HG03066 (cell line): Measurements from ENCODE around the gene MANBA.

ENCODE experiments used
- ATAC-seq: cut with Tn5 transposase; IDR thresholded peaks from one replicate; pipeline ENCODE4 v1.9.1; 2021; ENCODE audit warnings: low read depth; ENCODE audit not compliant: unreplicated experiment

MANBA gene

DNA sequence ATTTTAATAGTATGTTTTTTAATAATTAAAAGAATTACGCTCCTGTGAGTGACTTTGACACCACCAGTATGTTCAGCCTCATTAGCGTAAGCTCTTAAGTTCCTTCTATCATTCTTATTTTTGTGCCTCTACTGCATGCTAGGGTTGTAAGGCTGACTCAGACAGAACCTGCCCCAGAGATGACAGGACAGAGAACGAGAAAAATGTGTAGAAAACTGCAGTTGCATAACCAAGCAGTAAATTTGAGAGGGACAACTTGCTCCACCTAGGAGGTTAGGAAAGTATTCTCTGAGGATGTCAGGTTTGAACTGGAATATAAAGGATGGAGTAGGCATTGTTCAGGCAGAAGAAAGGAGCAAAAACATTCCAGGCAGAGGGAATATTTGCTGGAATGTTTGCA lies 160.9 kb downstream of the MANBA start:
- no peak for ATAC-seq

DNA sequence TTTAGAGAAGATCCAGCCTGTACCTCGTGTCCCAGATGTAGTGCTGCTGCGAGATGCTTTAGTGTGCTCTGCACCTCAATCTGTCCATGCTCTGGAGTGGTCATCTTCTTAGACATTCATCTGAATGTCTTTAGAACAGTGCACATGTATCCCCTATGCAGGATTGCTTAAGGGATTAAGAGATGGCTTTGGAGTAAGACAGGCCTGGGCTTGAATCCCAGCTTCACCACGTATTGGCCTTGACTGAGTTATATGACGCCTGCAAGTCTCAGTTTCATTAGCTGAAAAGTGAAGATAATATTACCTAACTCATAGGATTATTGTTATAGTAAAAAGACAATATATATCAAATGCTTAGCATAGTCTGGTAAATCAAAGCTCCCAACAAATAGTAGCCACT lies 161.3 kb downstream of the MANBA start:
- ATAC-seq: no peak

DNA sequence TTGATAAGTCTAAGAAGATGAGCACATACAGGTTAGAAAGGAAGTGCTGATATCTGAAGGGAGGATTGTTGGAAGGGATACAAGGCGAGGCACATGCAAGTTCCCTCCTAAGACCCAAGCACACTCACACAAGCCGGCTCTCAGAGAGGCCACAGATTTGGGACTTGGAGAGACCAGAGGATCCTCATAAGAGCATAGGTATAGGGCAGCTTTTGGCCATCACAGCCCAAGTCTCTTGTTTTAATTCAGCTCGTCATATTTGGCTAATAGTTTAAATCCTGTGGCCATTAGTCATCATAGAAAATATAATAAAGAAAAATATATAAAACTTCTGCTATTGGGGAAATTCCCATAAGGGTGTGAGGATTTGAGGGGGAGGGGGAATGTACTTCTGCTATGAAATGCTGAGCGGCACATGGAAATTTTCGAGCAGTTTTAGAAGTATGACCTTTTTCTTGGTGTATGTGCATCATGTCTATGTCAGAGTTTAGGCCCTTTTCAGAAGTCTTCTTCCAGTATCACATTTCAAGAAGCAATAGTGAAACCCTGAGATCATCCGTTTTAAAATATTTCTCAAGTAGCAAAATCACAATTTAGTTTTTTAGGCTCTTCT lies 161.9 kb downstream of the MANBA start:
- peak; percentile 39 for ATAC-seq

DNA sequence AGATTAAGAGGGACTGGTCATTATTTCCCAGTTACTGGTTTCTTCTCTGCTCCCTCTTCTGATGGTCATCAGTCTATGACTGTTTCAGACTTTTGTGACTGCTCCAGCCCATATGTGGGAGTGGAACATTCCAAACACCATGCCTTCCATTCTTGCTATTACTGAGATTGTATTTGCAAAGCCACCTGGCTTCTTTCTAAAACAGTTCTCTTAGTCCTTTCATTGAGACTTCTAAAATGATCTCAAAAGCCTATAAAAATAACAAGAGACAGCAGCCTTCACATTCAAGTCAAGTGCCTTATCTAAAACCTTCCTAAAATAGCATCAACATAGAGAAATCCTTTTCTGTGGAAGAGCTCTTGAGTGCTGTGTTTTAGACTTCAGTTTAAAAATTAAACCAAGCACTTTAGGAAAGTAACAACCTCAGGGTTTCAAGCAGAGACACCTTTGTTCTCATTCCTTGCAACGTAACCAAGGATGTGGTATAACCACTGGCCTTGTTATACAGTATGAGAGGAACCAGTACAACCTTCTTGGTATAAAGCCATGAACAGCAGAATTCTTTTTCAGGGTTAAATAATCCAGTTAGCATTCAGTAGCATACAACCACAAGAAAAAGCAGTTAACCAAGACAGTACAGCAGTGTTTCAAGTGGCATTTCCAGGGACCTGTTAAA lies 162.5 kb downstream of the MANBA start:
- ATAC-seq: peak; percentile 71

DNA sequence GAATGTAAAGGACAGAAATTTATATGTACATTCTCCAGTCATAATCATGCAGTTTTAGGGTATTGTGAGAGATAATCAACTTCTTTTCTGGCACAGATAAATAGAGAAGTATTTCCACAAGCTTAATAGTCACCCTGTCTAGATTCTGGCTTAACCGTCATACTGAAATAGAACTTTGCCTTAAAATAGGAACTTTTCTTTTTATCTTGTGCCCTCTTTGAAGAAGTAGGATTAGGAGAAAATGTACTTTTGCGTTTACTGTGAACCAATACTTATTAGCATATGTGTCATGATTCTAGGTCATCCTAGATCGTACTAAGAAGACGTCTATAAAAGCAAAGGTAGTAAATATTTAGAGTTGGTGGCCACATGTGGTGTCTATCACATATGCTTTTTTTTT lies 164.2 kb downstream of the MANBA start:
- no peak for ATAC-seq

DNA sequence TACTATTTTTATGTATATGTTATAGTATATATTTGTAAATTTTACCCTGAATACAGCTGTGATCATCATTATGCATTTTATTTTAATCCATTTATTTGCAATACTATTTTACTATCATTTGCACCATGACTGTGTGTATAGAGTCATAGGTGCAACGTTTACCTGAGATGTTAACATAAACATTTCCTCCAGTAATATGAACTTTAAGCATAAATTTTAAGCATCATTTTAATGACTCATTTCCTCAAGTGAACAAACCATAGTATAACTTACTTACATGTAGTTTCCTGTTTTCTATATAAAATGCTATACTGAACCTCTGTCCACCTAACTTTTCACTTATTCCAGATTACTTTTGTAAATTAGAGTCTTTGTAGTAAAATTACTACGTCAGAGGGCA lies 166.8 kb downstream of the MANBA start:
- ATAC-seq: no peak

DNA sequence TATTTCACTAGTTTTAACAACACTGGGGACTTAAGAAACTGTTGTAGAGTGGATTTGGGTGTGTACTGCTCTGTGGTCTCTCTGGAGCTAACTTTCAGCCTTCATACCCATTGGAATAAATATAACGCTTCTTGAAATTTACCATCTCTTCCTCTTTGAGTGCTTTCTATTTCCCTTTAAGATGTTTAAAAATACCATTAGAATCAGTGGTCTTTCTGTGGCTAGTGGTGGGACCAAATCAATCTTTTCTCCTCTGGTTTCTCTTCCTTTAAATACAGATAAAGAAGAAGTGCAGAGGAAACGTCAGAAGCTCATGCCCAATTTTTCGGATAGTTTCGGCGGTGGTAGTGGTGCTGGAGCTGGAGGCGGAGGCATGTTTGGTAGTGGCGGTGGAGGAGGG lies 167.6 kb downstream of the MANBA start:
- ATAC-seq: no peak

DNA sequence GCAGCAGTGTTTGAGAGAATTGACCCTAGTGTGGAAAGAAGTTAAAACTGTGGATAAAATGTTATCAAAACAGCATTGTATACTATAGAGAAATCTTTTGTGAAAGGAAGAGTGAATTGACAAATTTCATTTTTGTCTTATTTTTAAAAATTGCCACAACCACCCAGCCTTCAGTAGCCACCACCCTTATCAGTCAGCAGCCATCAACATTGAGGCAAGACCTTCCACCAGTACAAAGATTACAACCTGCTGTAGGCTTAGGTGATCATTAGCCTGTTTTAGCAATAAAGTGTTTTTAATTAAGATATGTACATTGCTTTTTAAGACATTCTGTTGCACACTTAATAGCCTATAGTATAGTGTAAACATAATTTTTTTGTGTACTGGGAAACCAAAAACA lies 168.5 kb downstream of the MANBA start:
- no peak for ATAC-seq

DNA sequence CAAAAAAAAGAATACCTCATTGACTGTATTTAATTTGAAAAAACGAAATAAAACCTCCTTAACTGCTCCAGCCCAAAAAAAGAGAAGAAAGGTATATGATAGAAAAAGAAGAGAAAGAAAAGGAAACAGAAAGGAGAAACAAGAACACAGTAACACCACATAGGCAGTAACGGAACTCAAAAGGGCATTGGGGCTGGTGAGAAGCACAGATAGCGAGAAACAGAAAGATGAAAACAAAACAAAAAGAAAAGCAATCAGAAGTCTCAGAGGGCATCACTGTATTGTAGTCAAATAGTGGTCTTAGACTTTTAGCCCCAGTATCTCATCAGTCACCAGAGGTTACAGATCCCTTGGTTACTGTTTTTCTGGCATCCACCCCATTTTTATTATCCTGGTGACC lies 171.0 kb downstream of the MANBA start:
- ATAC-seq: no peak

DNA sequence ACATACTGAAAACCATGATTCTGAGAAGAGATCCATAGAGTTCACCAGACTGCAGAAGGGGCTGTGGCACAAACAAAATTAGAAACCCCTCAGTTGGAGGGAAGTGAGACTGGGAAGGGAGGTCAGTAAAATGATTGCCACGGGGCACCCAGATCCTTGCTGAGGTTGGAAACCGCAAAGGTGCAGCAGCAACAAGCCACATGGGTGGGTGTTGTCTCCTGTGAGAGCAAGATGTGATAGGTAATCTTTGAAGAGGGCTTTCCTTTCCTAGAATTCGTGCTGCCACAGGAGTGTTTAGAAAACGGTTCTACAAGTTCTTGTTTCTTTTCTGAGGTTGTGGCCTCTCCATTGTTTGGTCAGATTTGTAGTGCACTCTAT lies 174.1 kb downstream of the MANBA start:
- peak; percentile 37 for ATAC-seq

DNA sequence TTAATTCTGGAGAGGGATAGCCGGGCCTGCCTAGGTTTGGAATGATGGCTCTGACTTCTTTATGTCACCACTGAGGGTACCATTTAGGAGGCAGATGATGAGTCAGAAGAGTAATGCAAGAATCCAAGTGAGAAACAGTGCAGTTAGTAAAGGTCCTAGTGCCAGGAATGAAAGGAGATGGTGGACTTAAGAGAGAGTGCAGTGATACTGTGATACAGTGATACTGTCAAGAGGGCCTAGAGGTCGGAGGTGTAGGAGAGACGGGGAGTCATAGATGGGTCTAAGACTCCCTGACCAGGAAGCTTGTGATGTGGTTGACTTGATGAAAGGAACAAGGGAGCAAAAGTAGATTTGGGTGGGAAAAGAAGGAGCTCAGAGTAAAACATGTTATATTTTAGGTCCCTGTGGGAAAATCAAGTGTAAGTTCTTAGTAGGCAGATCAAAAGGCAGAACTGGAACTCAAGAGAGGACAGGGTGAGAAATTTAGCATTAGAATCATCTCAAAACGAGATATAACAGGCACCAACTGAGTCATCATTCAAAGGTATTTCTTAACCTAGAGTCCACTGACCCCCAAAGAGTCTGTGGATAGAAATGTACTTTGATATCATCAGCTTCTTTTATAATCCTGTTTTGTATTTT lies 174.6 kb downstream of the MANBA start:
- peak; percentile 38 for ATAC-seq

DNA sequence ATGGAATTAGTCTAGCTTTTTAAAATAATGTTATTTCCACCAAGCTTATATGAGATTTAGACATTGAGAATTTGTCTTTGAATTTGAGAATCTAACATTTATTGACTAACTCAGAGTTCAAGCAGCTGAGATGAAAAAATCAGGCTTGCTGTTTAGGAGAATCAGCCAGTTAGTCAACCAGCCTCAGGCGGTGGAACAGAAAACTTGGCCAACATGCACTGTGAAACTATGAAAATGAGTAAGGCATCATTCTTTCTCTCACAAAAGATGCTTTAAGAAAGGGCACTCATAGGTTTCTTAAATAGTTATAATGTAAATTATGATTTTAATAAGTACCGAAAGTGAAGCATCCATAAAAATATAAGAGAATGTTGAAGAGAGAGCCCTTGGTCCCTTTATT lies 175.4 kb downstream of the MANBA start:
- ATAC-seq: peak; percentile 47

DNA sequence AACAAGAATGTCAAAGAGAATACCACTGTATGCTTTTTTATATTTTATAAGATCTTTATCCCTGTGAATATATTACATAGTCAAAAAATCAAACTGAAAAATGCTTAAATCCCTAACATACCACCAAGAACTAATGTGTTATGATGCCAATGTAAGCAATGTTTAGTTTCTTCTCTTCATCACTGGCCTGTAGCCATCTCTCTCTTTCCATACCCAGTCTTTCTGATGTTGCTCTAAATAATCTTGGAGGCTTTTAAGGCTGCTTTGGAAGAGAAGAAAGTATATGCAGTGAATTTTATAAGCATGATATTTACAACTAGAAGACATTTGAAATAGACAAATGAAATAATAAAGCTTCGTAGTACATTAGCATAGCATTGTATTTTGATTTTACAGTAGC lies 176.7 kb downstream of the MANBA start:
- no peak for ATAC-seq
